ENCODE data around the gene METTL2B. TPM values are rescaled to one million over a fixed set of nuclear protein-coding genes. Genes with fewer than 3 reads are reported as not detected.

The METTL2B gene
- total and polyA plus RNA-seq, 2 of the 13 experiments (the other 11 are each of a cell fraction or from before 2014, with no cell fraction given), result 15.5 to 33.1 TPM

- no peaks in the 10 kb centered on the region for H3K36me3 ChIP-seq (replicated peaks in 1 of 2; ENCODE audit: control insufficient read depth in 1 of 2, insufficient read depth in 2 of 2, low read length in 2 of 2)
- H3K27me3 ChIP-seq (ENCODE audit: control insufficient read depth in 1 of 2, insufficient read depth in 2 of 2, low read length in 2 of 2), result no peaks in the 10 kb centered on the region
- POLR2A ChIA-PET, result no interaction called here
- no peak overlapping the region for H3K27ac ChIP-seq (ENCODE audit: extremely low read length, insufficient read depth, low read length)
- no peak for ATAC-seq
- peaks cover under 1% of the 10 kb centered on the region for H3K79me2 ChIP-seq (ENCODE audit: insufficient read depth, low read length)
- DNase-seq (ENCODE audit: low spot score), result no peak
- CTCF ChIA-PET (ENCODE audit: low intra/inter-chr PET ratio, low total read pairs), result interaction anchor here (6.8 kb wide), 1 partner anchor 34 kb away, joined by 140 read pairs; no protein-coding TSS in a partner anchor
- BruUV-seq (replicated peaks), result no TSS peak
- intact Hi-C loops (cut with micrococcal nuclease; ENCODE audit: unreplicated experiment), result no loop called here
- WGBS (ENCODE audit: low lambda C conversion rate), result 75% methylated on average over 5 of the region's 5 CpGs
- no peak overlapping the region for H3K9ac ChIP-seq (ENCODE audit: insufficient read depth, low read depth, low read length)
- in situ Hi-C loops (cut with HindIII; ENCODE audit: extremely low pct_ligation_motif_present, low pct_unique_long_range_greater_than_20kb), result no loop called here
- peaks cover 30% of the 10 kb centered on the region for H3K4me1 ChIP-seq (ENCODE audit: insufficient read depth, low read length)
- no peak for FAIRE-seq
- H4K20me1 ChIP-seq (ENCODE audit: insufficient read depth, low read length), result peaks cover 8% of the 10 kb centered on the region
- H3K4me2 ChIP-seq (ENCODE audit: low read depth, low read length), result no peak overlapping the region
- H2AFZ ChIP-seq (ENCODE audit: low read length), result no peak overlapping the region
- no peaks in the 10 kb centered on the region for H3K9me3 ChIP-seq (ENCODE audit: low read length)
- no peak overlapping the region for H3K4me3 ChIP-seq (replicated peaks in 1 of 3; ENCODE audit: insufficient read depth in 1 of 3, low read depth in 2 of 3, low read length in 3 of 3)
- no peak for TF ChIP-seq HIC2 (CRISPR knock-in tag; IDR thresholded peaks at IDR 0.05; ENCODE audit: low read depth)
- no peak for TF ChIP-seq CENPX (CRISPR knock-in tag; IDR thresholded peaks at IDR 0.05)
- no peak for TF ChIP-seq PHF20 (CRISPR knock-in tag; IDR thresholded peaks at IDR 0.05)
- no peak for TF ChIP-seq TARDBP (CRISPR knock-in tag; IDR thresholded peaks at IDR 0.05)
- TF ChIP-seq SP4 (CRISPR knock-in tag; IDR thresholded peaks at IDR 0.05), result no peak
- no peak for TF ChIP-seq EP300 (IDR thresholded peaks at IDR 0.05; ENCODE audit: low read depth in 2 of 2, low read length in 2 of 2)
- no peak for TF ChIP-seq EP300 (CRISPR knock-in tag; IDR thresholded peaks at IDR 0.05; ENCODE audit: borderline replicate concordance)
- TF ChIP-seq, protein P1, sequence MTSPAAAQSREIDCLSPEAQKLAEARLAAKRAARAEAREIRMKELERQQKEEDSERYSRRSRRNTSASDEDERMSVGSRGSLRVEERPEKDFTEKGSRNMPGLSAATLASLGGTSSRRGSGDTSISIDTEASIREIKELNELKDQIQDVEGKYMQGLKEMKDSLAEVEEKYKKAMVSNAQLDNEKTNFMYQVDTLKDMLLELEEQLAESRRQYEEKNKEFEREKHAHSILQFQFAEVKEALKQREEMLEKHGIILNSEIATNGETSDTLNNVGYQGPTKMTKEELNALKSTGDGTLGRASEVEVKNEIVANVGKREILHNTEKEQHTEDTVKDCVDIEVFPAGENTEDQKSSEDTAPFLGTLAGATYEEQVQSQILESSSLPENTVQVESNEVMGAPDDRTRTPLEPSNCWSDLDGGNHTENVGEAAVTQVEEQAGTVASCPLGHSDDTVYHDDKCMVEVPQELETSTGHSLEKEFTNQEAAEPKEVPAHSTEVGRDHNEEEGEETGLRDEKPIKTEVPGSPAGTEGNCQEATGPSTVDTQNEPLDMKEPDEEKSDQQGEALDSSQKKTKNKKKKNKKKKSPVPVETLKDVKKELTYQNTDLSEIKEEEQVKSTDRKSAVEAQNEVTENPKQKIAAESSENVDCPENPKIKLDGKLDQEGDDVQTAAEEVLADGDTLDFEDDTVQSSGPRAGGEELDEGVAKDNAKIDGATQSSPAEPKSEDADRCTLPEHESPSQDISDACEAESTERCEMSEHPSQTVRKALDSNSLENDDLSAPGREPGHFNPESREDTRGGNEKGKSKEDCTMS (CRISPR knock-in tag; conservative IDR thresholded peaks at IDR 0.05), result no peak
- no peak for TF ChIP-seq MAFG (CRISPR knock-in tag; IDR thresholded peaks at IDR 0.05)
- TF ChIP-seq, protein P2, sequence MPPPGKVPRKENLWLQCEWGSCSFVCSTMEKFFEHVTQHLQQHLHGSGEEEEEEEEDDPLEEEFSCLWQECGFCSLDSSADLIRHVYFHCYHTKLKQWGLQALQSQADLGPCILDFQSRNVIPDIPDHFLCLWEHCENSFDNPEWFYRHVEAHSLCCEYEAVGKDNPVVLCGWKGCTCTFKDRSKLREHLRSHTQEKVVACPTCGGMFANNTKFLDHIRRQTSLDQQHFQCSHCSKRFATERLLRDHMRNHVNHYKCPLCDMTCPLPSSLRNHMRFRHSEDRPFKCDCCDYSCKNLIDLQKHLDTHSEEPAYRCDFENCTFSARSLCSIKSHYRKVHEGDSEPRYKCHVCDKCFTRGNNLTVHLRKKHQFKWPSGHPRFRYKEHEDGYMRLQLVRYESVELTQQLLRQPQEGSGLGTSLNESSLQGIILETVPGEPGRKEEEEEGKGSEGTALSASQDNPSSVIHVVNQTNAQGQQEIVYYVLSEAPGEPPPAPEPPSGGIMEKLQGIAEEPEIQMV (CRISPR knock-in tag; IDR thresholded peaks at IDR 0.05; ENCODE audit: low read depth), result no peak
- no peak for TF ChIP-seq HDAC2 (CRISPR knock-in tag; IDR thresholded peaks at IDR 0.05)
- TF ChIP-seq RFX5 (IDR thresholded peaks at IDR 0.05; ENCODE audit: low read depth, low read length), result no peak
- no peak for TF ChIP-seq ZNF589 (CRISPR knock-in tag; conservative IDR thresholded peaks at IDR 0.05)
- TF ChIP-seq, protein P3, sequence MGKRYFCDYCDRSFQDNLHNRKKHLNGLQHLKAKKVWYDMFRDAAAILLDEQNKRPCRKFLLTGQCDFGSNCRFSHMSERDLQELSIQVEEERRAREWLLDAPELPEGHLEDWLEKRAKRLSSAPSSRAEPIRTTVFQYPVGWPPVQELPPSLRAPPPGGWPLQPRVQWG (CRISPR knock-in tag; IDR thresholded peaks at IDR 0.05; ENCODE audit: borderline replicate concordance, low read depth), result no peak
- TF ChIP-seq KDM5B (CRISPR knock-in tag; IDR thresholded peaks at IDR 0.05; ENCODE audit: borderline replicate concordance), result no peak
- no peak for TF ChIP-seq SRY (CRISPR knock-in tag; IDR thresholded peaks at IDR 0.05)
- TF ChIP-seq, protein P4, sequence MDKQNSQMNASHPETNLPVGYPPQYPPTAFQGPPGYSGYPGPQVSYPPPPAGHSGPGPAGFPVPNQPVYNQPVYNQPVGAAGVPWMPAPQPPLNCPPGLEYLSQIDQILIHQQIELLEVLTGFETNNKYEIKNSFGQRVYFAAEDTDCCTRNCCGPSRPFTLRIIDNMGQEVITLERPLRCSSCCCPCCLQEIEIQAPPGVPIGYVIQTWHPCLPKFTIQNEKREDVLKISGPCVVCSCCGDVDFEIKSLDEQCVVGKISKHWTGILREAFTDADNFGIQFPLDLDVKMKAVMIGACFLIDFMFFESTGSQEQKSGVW (CRISPR knock-in tag; IDR thresholded peaks at IDR 0.05; ENCODE audit: borderline replicate concordance), result no peak
Observed at GRCh38 chr7:128462460-128462859, 14.1 kb upstream of the METTL2B start.
